ENCODE data around the gene AMER2.

GRCh38 chr13:25175431-25175830 lies 3.3 kb upstream of the AMER2 start:
- TF ChIP-seq CTCF (conservative IDR thresholded peaks at IDR 0.05) (no peak), ZFX (IDR thresholded peaks at IDR 0.05) (no peak)

All from C4-2B (cell line).